Measurements from ENCODE around the gene TIMP4.

DNA sequence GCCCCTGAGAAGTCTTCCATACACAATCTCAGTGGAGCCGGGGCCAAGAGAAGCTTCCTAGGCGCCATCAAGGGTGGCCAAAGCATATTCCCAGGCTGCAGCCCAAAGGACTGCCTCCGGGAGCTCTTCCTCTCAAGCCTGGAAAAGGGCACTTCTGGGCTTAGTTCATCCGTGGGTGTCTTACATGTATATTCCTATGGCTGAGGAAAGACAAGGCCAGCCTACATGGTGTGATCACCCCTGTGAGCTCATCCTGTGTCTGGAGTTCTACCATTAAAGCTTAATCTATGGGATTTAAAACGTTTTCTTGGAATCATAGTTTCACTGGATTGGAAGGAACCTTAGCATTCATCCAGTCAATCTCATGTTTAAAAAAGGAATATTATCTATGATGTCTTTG, 21.9 kb upstream of the TIMP4 start:
- TF ChIP-seq, protein P1, sequence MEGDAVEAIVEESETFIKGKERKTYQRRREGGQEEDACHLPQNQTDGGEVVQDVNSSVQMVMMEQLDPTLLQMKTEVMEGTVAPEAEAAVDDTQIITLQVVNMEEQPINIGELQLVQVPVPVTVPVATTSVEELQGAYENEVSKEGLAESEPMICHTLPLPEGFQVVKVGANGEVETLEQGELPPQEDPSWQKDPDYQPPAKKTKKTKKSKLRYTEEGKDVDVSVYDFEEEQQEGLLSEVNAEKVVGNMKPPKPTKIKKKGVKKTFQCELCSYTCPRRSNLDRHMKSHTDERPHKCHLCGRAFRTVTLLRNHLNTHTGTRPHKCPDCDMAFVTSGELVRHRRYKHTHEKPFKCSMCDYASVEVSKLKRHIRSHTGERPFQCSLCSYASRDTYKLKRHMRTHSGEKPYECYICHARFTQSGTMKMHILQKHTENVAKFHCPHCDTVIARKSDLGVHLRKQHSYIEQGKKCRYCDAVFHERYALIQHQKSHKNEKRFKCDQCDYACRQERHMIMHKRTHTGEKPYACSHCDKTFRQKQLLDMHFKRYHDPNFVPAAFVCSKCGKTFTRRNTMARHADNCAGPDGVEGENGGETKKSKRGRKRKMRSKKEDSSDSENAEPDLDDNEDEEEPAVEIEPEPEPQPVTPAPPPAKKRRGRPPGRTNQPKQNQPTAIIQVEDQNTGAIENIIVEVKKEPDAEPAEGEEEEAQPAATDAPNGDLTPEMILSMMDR (IDR thresholded peaks at IDR 0.05 in 8 of 11, conservative IDR thresholded peaks at IDR 0.05 in 3 of 11): no peak
- no peak for TF ChIP-seq POLR2A (IDR thresholded peaks at IDR 0.05)
- no peak for TF ChIP-seq POLR2AphosphoS5 (IDR thresholded peaks at IDR 0.05)

Measured in spleen (tissue), 7 donors.